HCT116 (cell line): ENCODE results near the gene RRAD. TPM values are rescaled to one million over a fixed set of nuclear protein-coding genes. Genes with fewer than 3 reads are reported as not detected.

Experiments
- ATAC-seq: fragments of 200-7000 bp; cut with Tn5 transposase; 2 replicates; pipeline ENCODE4 v1.9.1; 2020; ENCODE audit warnings: mild to moderate bottlenecking, moderate library complexity
- BruUV-seq: library from RNA; stranded (reverse); fragments of 400-500 nt; replicated peaks from 2 replicates; lab custom pipeline; 2021; lab: Mats Ljungman, UMichigan
- CTCF ChIA-PET: fragments of 300-600 bp; sonication (Branson Sonifier 250); formaldehyde crosslinking; loops from one replicate; lab custom pipeline; 2021; ENCODE audit warnings: antibody characterized with exemption; lab: Charles Lee
- POLR2A ChIA-PET: fragments of 300-600, 350-600 bp; sonication (Branson Sonifier 250); formaldehyde crosslinking; loops from one replicate; lab custom pipeline; 2021; ENCODE audit warnings: antibody characterized with exemption; lab: Charles Lee
- RAD21 ChIA-PET, 2 experiments: fragments of 300-600 bp; sonication (Branson Sonifier 250); formaldehyde crosslinking; loops; one replicate each; lab custom pipeline; 2023; ENCODE audit warnings: low total read pairs in 2 of 2; ENCODE audit not compliant: uncharacterized antibody in 2 of 2, unreplicated experiment in 2 of 2, low non-redundant PET in 1 of 2; lab: Charles Lee
- DNase-seq: peaks from one replicate; pipeline ENCODE4 v3.0.0-alpha.2; 2010; ENCODE audit warnings: low read depth, low spot score
- H2AFZ ChIP-seq: fragments of 200-600 bp; shearing (Covaris generic), sonication (generic); 2 replicates; pipeline ENCODE4 v1.6.1; 2017; ENCODE audit warnings: low read depth, mixed run types, mixed read lengths, antibody characterized with exemption, low read length; ENCODE audit not compliant: poor library complexity, severe bottlenecking
- H3K27ac ChIP-seq: 2 replicates; pipeline ENCODE4 v1.5.1; 2012; ENCODE audit warnings: low read depth, low read length
- H3K27me3 ChIP-seq: fragments of 200-600 bp; sonication (generic); 2 replicates; pipeline ENCODE4 v1.6.1; 2016; ENCODE audit warnings: mixed run types, low read length, mixed read lengths; ENCODE audit not compliant: insufficient read depth
- H3K36me3 ChIP-seq, 2 experiments: fragments of 200-500 bp in 1 of 2; fragments of 200-600 bp in 1 of 2; sonication (Bioruptor generic) in 1 of 2; sonication (generic) in 1 of 2; 2 replicates each; pipeline versions ENCODE4 v1.5.1 to v1.6.1; 2014 to 2016; ENCODE audit warnings: low read length in 2 of 2, inconsistent platforms in 1 of 2, mixed read lengths in 1 of 2, mixed run types in 1 of 2; ENCODE audit not compliant: insufficient read depth in 2 of 2, control insufficient read depth in 1 of 2
- H3K4me1 ChIP-seq, 2 experiments: fragments of 200-600 bp in 1 of 2; sonication (generic) in 1 of 2; 2 replicates each; pipeline versions ENCODE4 v1.5.1 to v1.6.1; 2012 to 2017; ENCODE audit warnings: low read length in 2 of 2, inconsistent platforms in 1 of 2, mild to moderate bottlenecking in 1 of 2, mixed read lengths in 1 of 2, mixed run types in 1 of 2, moderate library complexity in 1 of 2; ENCODE audit not compliant: insufficient read depth in 2 of 2, control insufficient read depth in 1 of 2
- H3K4me2 ChIP-seq: fragments of 200-600 bp; sonication (generic); 2 replicates; pipeline ENCODE4 v1.6.1; 2017; ENCODE audit warnings: mixed run types, low read length, mixed read lengths
- H3K4me3 ChIP-seq, 2 experiments: fragments of 200-600 bp in 1 of 2; sonication (generic) in 1 of 2; replicated peaks in 1 of 2; 2 replicates each; pipeline ENCODE4 v1.5.1; 2011 to 2016; ENCODE audit warnings: low read length in 2 of 2, control low read depth in 1 of 2, low read depth in 1 of 2, mild to moderate bottlenecking in 1 of 2, mixed read lengths in 1 of 2, mixed run types in 1 of 2
- H3K79me2 ChIP-seq: fragments of 200-600 bp; sonication (generic); 2 replicates; pipeline ENCODE4 v1.6.1; 2017; ENCODE audit warnings: mild to moderate bottlenecking, mixed run types, low read length, moderate library complexity, mixed read lengths; ENCODE audit not compliant: insufficient read depth
- H3K9ac ChIP-seq: fragments of 200-600 bp; sonication (generic); 2 replicates; pipeline ENCODE4 v1.6.1; 2016; ENCODE audit warnings: low read length, mixed read lengths
- H3K9me2 ChIP-seq: fragments of 200-600 bp; sonication (generic), shearing (Covaris generic); 2 replicates; pipeline ENCODE4 v1.6.1; 2017; ENCODE audit warnings: mixed run types, mild to moderate bottlenecking, moderate library complexity; ENCODE audit not compliant: insufficient read depth
- H3K9me3 ChIP-seq, 2 experiments: fragments of 200-500 bp in 1 of 2; fragments of 200-600 bp in 1 of 2; sonication (Bioruptor generic) in 1 of 2; sonication (generic) in 1 of 2; 2 replicates each; pipeline ENCODE4 v1.6.1; 2014 to 2017; ENCODE audit warnings: low read length in 2 of 2, mixed read lengths in 2 of 2, inconsistent platforms in 1 of 2, low read depth in 1 of 2, mild to moderate bottlenecking in 1 of 2, mixed run types in 1 of 2, moderate library complexity in 1 of 2; ENCODE audit not compliant: control insufficient read depth in 1 of 2, insufficient read depth in 1 of 2
- H4K20me1 ChIP-seq: fragments of 200-600 bp; sonication (generic), shearing (Covaris generic); 2 replicates; pipeline ENCODE4 v1.6.1; 2017; ENCODE audit warnings: mixed run types, mild to moderate bottlenecking, moderate library complexity; ENCODE audit not compliant: insufficient read depth
- CEBPB ChIP-seq: IDR thresholded peaks from 2 replicates; pipeline ENCODE4 v1.6.1; 2012; ENCODE audit warnings: low read depth
- EGR1 ChIP-seq: IDR thresholded peaks from 2 replicates; pipeline ENCODE4 v1.6.1; 2012; ENCODE audit warnings: low read depth
- EZH2 ChIP-seq: fragments of 200-600 bp; sonication (generic); IDR thresholded peaks from 2 replicates; pipeline ENCODE4 v1.6.1; 2017; ENCODE audit warnings: antibody characterized with exemption, mixed run types
- EZH2phosphoT487 ChIP-seq: fragments of 200-600 bp; IDR thresholded peaks from 2 replicates; pipeline ENCODE4 v1.6.1; 2018; ENCODE audit warnings: antibody characterized with exemption, borderline replicate concordance
- FOSL1 ChIP-seq: IDR thresholded peaks from 2 replicates; pipeline ENCODE4 v1.6.1; 2012; ENCODE audit warnings: low read depth
- POLR2A ChIP-seq: IDR thresholded peaks from 2 replicates; pipeline ENCODE4 v1.7.0; 2011; ENCODE audit warnings: borderline replicate concordance; ENCODE audit not compliant: insufficient read depth, insufficient read length; ENCODE audit errors: extremely low read depth
- POLR2AphosphoS5 ChIP-seq: IDR thresholded peaks from 2 replicates; pipeline ENCODE4 v1.6.1; 2011; ENCODE audit warnings: mild to moderate bottlenecking, low read depth, low read length, moderate library complexity
- SIN3A ChIP-seq: IDR thresholded peaks from 2 replicates; pipeline ENCODE4 v1.6.1; 2012; ENCODE audit warnings: low read depth
- YY1 ChIP-seq: IDR thresholded peaks from 2 replicates; pipeline ENCODE4 v1.6.1; 2011; ENCODE audit warnings: low read length, low read depth, moderate library complexity, mild to moderate bottlenecking; ENCODE audit not compliant: insufficient replicate concordance; ENCODE audit errors: extremely low read depth
- ZBTB33 ChIP-seq: IDR thresholded peaks from 2 replicates; pipeline ENCODE4 v1.6.1; 2011; ENCODE audit warnings: mild to moderate bottlenecking, low read length, moderate library complexity; ENCODE audit not compliant: insufficient replicate concordance; ENCODE audit errors: extremely low read depth
- intact Hi-C: fragments of 100-400 bp; cut with micrococcal nuclease; formaldehyde crosslinking; loops from 2 replicates; pipeline ENCODE4 v1.10.0; 2022
- total RNA-seq: library from RNA; stranded (reverse); gene quantifications from one replicate; pipeline ENCODE4 v1.2.1, GENCODE V29; 2021; ENCODE audit not compliant: unreplicated experiment
- TF ChIP-seq, protein P1 (sequence below), 3 experiments: fragments of 200-600 bp in 1 of 3; sonication (generic) in 1 of 3; IDR thresholded peaks in 2 of 3; conservative IDR thresholded peaks in 1 of 3; 2 replicates each; pipeline ENCODE4 v1.5.1; 2012 to 2017; ENCODE audit warnings: low read depth in 2 of 3, low read length in 2 of 3, antibody characterized with exemption in 1 of 3, borderline replicate concordance in 1 of 3, control low read depth in 1 of 3, mild to moderate bottlenecking in 1 of 3, mixed read lengths in 1 of 3, mixed run types in 1 of 3, moderate library complexity in 1 of 3; ENCODE audit not compliant: insufficient read depth in 1 of 3
- TF ChIP-seq, protein P2 (sequence below): IDR thresholded peaks from 2 replicates; pipeline ENCODE4 v1.6.1; 2012

Gene RRAD
- total RNA-seq, 1 experiment from 2014 or later, result 2.2 TPM

- RAD21 ChIA-PET, result no interaction called here
- H2AFZ ChIP-seq, result no peak overlapping the region
- TF ChIP-seq, protein P1, sequence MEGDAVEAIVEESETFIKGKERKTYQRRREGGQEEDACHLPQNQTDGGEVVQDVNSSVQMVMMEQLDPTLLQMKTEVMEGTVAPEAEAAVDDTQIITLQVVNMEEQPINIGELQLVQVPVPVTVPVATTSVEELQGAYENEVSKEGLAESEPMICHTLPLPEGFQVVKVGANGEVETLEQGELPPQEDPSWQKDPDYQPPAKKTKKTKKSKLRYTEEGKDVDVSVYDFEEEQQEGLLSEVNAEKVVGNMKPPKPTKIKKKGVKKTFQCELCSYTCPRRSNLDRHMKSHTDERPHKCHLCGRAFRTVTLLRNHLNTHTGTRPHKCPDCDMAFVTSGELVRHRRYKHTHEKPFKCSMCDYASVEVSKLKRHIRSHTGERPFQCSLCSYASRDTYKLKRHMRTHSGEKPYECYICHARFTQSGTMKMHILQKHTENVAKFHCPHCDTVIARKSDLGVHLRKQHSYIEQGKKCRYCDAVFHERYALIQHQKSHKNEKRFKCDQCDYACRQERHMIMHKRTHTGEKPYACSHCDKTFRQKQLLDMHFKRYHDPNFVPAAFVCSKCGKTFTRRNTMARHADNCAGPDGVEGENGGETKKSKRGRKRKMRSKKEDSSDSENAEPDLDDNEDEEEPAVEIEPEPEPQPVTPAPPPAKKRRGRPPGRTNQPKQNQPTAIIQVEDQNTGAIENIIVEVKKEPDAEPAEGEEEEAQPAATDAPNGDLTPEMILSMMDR (IDR thresholded peaks at IDR 0.05 in 2 of 3, conservative IDR thresholded peaks at IDR 0.05 in 1 of 3; ENCODE audit: borderline replicate concordance in 1 of 3, insufficient read depth in 1 of 3, low read depth in 2 of 3, low read length in 2 of 3), result no peak
- TF ChIP-seq, protein P2, sequence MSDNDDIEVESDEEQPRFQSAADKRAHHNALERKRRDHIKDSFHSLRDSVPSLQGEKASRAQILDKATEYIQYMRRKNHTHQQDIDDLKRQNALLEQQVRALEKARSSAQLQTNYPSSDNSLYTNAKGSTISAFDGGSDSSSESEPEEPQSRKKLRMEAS, result no peak
- TF ChIP-seq ZBTB33 (no peak), EGR1 (no peak), FOSL1 (no peak), YY1 (no peak), EZH2 (no peak), CEBPB (no peak), SIN3A (no peak), EZH2phosphoT487 (no peak), POLR2AphosphoS5 (no peak), POLR2A (no peak)
- TF ChIP-seq, all 23 proteins: peak for 0
- H4K20me1 ChIP-seq, result no peaks in the 10 kb centered on the region
- intact Hi-C loops, result no loop called here
- peaks cover 9% of the 10 kb centered on the region; the same call in 1 of the 2 replicates for H3K79me2 ChIP-seq
- BruUV-seq, result no TSS peak
- H3K9ac ChIP-seq, result no peak overlapping the region
- no peaks in the 10 kb centered on the region for H3K9me2 ChIP-seq
- CTCF ChIA-PET, result no interaction called here
- H3K36me3 ChIP-seq, result no peaks in the 10 kb centered on the region
- no peak overlapping the region for H3K4me2 ChIP-seq
- peaks cover 17 to 32% of the 10 kb centered on the region in 2 experiments for H3K4me1 ChIP-seq
- no peaks in the 10 kb centered on the region for H3K9me3 ChIP-seq
- H3K4me3 ChIP-seq, result no peak overlapping the region
- H3K27me3 ChIP-seq, result no peaks in the 10 kb centered on the region
- POLR2A ChIA-PET, result no interaction called here
- no peak for DNase-seq
- ATAC-seq, result no peak
- H3K27ac ChIP-seq, result no peak overlapping the region
Observed at GRCh38 chr16:66878067-66878466, 47.3 kb downstream of the RRAD start.
